ENCODE measurements around the gene SHC1.

Gene SHC1

DNA sequence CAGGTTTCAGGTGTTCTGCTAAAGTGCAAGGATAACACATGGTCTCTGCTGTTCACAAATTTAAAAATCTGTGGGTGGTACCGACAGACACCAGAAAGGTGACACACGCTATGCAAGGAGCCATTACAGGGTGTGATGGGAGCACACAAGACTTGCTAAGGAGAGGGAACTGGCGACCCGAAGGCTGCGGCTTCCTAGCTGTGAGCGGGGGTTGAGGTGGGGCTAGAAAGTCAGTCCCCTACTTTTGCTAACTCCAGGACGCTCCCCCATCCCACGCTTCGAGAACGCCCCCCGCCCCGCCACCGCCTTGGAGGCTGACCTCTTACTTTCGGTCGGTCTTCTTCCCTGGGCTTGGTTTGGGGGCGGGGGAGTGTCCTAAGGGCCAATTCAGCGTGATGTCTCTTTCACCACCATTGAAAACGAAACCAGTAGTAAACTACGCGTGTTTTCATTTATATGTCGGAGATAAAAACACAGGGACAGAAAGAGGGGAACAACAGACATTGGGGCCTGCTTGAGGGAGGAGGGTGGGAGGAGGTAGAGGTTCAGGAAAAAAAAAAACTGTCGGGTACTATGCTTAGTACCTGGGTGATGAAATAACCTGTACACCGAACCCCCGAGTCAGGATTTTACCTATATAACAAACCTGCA, 5.0 kb upstream of the SHC1 start:
- in situ Hi-C loops (cut with MboI; ENCODE audit: low sequenced_read_pairs, unreplicated experiment), result no loop called here
- TF ChIP-seq, protein P1, sequence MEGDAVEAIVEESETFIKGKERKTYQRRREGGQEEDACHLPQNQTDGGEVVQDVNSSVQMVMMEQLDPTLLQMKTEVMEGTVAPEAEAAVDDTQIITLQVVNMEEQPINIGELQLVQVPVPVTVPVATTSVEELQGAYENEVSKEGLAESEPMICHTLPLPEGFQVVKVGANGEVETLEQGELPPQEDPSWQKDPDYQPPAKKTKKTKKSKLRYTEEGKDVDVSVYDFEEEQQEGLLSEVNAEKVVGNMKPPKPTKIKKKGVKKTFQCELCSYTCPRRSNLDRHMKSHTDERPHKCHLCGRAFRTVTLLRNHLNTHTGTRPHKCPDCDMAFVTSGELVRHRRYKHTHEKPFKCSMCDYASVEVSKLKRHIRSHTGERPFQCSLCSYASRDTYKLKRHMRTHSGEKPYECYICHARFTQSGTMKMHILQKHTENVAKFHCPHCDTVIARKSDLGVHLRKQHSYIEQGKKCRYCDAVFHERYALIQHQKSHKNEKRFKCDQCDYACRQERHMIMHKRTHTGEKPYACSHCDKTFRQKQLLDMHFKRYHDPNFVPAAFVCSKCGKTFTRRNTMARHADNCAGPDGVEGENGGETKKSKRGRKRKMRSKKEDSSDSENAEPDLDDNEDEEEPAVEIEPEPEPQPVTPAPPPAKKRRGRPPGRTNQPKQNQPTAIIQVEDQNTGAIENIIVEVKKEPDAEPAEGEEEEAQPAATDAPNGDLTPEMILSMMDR (IDR thresholded peaks at IDR 0.05; ENCODE audit: borderline replicate concordance, control extremely low read depth, extremely low read depth, insufficient read depth, missing control alignments), result no peak
- peak; percentile 60 for DNase-seq (ENCODE audit: low spot score)

DNA sequence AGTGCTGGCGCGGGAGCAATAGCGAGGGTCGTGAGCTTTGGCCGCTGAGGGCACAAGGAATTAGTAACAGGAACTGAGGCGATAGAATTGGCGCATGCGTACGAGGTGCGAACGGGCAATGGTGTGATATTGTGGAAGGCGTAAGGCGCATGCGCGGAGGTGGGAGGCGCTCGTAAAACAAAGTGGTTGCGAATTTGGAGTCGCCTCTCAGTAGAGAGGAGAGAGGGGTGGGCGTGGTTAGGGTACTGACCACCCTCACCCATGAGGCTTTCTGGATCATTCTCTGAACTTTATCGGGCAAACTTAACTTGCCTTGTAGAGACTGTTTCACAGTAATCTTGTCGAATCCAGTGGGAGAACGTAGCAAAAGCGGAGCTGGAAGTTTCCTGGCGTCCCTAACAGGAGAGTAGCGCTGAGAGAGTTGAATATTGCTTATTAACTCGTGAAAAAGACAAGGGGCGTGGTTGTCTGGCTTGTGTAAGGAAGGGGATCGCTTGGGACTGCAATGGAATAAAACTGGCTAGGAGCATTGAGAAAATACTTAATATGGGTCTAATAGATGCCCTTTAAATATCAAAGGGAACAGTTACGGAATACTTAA, 4.4 kb upstream of the SHC1 start:
- TF ChIP-seq, protein P1 (IDR thresholded peaks at IDR 0.05; ENCODE audit: borderline replicate concordance, control extremely low read depth, extremely low read depth, insufficient read depth, missing control alignments), result no peak
- DNase-seq (ENCODE audit: low spot score), result peak; percentile 88
- in situ Hi-C loops (cut with MboI; ENCODE audit: low sequenced_read_pairs, unreplicated experiment), result no loop called here

DNA sequence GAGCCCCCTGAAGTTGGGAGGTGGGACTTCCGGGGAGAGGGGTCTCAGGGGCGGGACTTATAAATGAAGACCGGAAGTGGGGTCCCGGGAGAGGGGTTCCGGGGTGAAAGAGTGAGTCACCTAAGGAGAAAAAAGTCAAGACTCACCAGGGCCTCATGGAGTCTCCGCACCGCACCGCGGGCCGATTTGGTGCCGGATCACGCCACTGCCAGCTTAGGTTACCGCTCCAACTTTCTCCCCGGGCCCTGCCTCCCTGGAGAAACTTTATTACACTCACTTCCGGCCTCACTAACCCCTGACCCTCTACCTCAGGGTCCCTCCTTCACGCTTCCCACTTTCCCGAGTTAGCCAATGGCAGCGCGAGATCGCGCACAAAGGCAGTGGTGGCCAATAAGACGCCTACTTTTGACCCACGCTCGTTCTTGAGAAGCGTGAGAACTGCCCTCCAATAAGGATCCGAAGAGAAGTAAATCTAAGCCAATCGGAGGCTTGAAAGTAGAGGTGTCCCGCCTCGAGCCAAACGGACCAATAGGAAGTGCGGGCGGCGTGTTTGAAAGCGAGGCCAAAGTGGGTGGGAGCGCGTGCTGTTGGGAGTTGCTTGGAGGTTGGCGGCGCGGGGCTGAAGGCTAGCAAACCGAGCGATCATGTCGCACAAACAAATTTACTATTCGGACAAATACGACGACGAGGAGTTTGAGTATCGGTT, 3.7 kb upstream of the SHC1 start, which contains the start of gene CKS1B:
Gene CKS1B, plus strand, starts transcription at position 580 of the 706 bp plus-strand sequence. Its CDS starts 65 bp downstream, at position 645.
- DNase-seq (ENCODE audit: low spot score), result peak; percentile 92
- in situ Hi-C loops (cut with MboI; ENCODE audit: low sequenced_read_pairs, unreplicated experiment), result no loop called here
- TF ChIP-seq, protein P1 (IDR thresholded peaks at IDR 0.05; ENCODE audit: borderline replicate concordance, control extremely low read depth, extremely low read depth, insufficient read depth, missing control alignments), result no peak

DNA sequence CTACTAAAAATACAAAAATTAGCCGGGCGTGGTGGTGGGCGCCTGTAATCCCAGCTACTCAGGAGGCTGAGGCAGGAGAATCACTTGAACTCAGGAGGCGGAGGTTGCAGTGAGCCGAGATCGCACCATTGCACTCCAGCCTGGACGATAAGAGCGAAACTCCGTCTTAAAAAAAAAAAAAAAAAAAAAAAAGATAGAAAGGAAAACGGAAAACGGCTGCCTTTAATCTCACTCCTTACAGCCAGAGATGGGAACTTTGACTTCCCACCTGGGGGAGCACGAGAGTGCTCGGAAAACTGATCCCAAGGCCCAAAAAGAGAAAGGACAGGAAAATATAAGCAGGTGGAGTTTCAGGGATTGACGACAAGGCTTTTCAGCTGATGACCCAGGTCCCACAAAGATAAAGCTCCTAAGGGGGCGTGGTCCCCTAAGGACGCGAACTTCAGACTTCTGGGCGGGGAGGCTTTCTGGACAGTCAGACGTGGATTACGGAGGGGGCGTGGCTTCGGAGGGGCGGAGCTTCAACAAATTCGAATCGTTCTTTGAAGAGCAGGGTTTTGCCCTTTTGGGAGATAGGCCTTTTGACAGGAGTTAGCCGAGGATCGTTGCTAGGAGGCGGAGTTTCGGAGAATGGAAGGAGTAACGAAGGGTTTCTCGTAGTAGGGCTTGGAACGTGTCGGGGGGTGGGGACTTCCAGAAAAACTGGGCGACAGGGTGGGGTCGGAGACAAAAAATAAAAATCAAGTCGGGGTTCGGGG, 3.0 kb upstream of the SHC1 start:
- in situ Hi-C loops (cut with MboI; ENCODE audit: low sequenced_read_pairs, unreplicated experiment), result no loop called here
- TF ChIP-seq, protein P1 (IDR thresholded peaks at IDR 0.05; ENCODE audit: borderline replicate concordance, control extremely low read depth, extremely low read depth, insufficient read depth, missing control alignments), result peak; percentile 12
- peak; percentile 89 for DNase-seq (ENCODE audit: low spot score)

DNA sequence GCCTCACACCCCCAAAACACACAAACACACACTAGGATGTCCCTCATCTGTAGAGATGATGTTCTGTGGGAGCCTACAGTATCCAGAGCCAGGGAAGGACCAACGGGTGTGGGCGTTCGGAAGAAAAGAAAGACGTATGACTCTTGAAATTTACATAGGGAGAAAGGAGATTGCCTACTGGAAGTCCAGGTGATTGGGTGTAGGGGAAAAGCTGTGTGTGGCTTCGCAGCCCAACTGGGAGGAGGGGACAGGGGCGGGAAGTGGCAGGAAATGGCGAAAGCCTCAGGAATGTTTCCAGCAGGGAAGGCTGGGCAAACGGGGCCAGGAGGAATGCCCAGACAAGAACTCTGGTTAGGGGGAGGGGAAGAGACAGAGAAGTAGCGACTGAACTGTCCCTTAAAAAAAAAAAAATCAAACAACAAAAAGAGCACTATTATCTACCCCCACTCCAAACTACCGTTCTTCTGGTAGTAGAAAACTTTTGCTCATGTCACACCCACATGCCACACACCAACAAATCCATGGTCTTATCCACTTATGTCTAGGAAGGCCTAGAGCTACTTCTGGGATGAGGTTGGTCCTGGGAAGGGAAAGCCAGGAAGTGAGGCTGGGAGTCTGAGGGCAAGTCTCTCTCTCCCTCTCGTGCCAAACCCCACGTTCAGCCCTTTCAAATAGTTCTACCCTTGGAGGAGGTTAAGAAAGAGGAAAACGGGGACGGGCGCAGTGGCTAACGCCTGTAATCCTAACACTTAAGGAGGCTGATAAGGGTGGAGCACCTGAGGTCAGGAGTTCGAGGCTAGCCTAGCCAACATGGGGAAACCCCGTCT, 2.2 kb upstream of the SHC1 start:
- in situ Hi-C loops (cut with MboI; ENCODE audit: low sequenced_read_pairs, unreplicated experiment), result no loop called here
- no peak for DNase-seq (ENCODE audit: low spot score)
- TF ChIP-seq, protein P1 (IDR thresholded peaks at IDR 0.05; ENCODE audit: borderline replicate concordance, control extremely low read depth, extremely low read depth, insufficient read depth, missing control alignments), result no peak
